ENCODE data around the gene SPTLC1. TPM values are rescaled to one million over a fixed set of nuclear protein-coding genes. Genes with fewer than 3 reads are reported as not detected.

Gene SPTLC1
- total RNA-seq, 4 donors from 2014 or later: 72.9 to 102 (median 89.7) TPM

GRCh38 chr9:92032891-92033290 is 82.3 kb downstream of the SPTLC1 start:
- TF ChIP-seq CTCF (IDR thresholded peaks at IDR 0.05; ENCODE audit: low read depth): no peak

GRCh38 chr9:92030367-92030766 is 84.8 kb downstream of the SPTLC1 start:
- no peak for TF ChIP-seq CTCF (IDR thresholded peaks at IDR 0.05; ENCODE audit: low read depth)

GRCh38 chr9:92029553-92029952 is 85.7 kb downstream of the SPTLC1 start:
- no peak for TF ChIP-seq CTCF (IDR thresholded peaks at IDR 0.05; ENCODE audit: low read depth)

GRCh38 chr9:92026206-92027002 is 88.8 kb downstream of the SPTLC1 start:
- no peak for TF ChIP-seq CTCF (IDR thresholded peaks at IDR 0.05; ENCODE audit: low read depth)

GRCh38 chr9:92019658-92020057 is 95.6 kb downstream of the SPTLC1 start:
- no peak for TF ChIP-seq CTCF (IDR thresholded peaks at IDR 0.05; ENCODE audit: low read depth)

GRCh38 chr9:92010705-92011536 is 104.3 kb downstream of the SPTLC1 start:
- no peak for TF ChIP-seq CTCF (IDR thresholded peaks at IDR 0.05; ENCODE audit: low read depth)

GRCh38 chr9:92008041-92008440 is 107.2 kb downstream of the SPTLC1 start:
- TF ChIP-seq CTCF (IDR thresholded peaks at IDR 0.05; ENCODE audit: low read depth): no peak
